ENCODE data around the gene ABCA2.

ABCA2 gene

DNA sequence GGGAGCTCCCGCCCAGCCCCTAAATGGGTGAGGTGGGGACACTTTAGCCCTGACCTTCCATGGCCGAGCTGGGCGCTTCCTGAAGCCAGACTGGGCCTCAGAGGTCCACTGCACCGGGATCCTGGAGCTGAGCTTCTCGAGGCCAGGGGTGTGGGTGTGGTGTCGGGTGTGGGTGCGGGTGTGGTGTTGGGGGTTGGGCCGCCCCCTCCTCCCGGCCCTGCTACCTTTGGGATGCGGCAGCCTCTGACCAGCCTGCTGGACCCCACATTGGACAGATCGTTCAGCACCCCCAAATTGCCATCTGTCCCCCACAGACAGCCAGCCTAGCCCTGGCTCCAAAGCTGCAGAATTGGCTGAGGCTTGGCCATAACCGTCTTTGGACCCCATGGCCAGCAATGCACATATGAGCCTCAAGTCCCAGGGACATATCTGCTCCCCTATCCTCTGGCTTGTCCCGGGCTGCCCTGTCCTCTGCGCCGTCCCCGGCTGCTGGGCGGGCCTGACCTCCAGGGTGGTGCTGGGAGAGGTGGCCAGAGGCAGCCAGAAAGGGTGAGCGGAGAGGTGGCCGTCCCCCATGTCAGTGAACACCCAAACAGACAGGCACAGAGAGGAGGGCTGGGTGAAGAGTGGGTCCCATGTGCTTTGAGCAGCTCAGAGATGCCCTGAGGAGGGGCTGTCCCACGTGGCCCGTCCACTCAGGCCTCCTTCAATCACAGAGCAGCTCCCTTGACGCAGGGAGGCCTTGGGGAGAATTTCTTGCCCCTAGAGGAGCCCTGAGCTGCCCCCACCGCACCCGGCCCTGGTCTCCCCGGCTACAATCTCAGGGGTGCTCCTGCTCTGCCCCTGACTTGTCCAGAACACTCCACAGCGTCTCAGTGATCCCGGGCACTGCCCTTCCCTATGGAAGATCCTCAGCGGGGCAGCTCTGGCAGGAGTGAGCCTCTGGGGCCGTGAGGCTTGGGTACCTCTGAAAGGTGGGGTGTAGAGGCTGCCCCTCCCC, 54.1 kb downstream of the ABCA2 start:
- H3K4me3 ChIP-seq (ENCODE audit: control insufficient read depth, low read depth, low read length), result no peak overlapping the region
- no peak for DNase-seq (ENCODE audit: low read depth)
- no peak for TF ChIP-seq CTCF (IDR thresholded peaks at IDR 0.05; ENCODE audit: control insufficient read depth, insufficient read depth, low read depth, low read length, missing control alignments)

DNA sequence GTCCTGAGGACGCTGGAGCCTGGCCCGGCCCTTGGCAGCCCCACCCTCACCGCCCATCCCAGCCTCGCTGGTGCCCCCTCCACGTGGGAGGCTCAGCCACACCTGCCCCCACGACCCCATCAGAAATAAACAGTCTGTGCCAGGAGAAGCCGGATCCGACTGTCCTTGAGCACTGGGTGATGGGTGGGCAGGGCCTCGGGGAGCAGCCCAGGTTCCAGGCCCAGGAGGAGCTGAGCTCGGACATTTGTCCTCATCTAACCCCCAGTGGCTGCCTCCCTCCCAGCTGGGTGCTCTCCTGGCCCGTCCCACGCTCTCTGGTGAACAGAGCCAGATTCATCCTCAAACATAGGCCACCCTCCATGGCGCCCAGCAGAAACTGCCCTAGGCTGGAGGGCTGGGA, 55.3 kb downstream of the ABCA2 start:
- DNase-seq (ENCODE audit: low read depth), result no peak
- no peak for TF ChIP-seq CTCF (IDR thresholded peaks at IDR 0.05; ENCODE audit: control insufficient read depth, insufficient read depth, low read depth, low read length, missing control alignments)
- no peak overlapping the region for H3K4me3 ChIP-seq (ENCODE audit: control insufficient read depth, low read depth, low read length)

DNA sequence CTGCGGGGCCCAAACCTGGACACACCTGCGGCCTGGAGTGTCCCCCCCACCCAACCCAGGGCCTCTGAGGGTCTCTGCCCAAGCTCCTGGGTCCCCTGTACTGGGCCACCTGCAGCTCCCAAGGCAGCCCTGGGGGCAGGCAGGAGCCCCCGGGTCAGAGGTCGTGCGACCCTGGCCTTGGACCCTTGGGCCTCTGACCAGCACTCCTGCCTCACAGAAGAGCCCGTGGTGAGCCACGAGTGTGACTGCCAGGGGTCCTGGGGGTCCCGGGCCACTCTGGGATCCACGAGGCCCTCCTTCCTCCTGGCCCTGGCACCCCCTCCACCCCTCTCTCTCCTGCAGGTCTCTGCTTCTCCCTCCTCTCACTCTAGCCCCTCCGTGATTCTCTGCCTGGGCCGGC, 55.7 kb downstream of the ABCA2 start:
- H3K4me3 ChIP-seq (ENCODE audit: control insufficient read depth, low read depth, low read length), result no peak overlapping the region
- no peak for DNase-seq (ENCODE audit: low read depth)
- TF ChIP-seq CTCF (IDR thresholded peaks at IDR 0.05; ENCODE audit: control insufficient read depth, insufficient read depth, low read depth, low read length, missing control alignments), result no peak

DNA sequence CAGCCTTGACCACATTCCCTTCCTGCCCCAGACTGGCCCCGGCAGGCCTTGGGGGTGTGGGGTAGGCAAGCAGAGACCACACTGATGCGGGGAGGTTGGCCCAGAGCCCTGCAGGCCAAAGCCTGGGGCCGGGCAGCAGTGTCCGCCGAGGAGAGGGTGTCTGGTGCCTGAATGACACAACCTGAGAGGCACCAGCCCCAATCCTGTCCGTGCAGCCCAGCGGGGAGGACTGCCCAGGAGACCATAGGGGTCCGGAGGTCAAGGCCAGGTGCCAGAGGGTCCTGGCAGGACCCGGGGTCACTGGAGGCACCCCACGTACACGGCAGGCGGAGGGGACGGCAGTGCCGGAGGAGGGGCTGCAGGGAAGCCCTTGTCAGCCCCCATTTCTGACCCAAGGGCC, 56.3 kb downstream of the ABCA2 start:
- TF ChIP-seq CTCF (IDR thresholded peaks at IDR 0.05; ENCODE audit: control insufficient read depth, insufficient read depth, low read depth, low read length, missing control alignments), result no peak
- DNase-seq (ENCODE audit: low read depth), result no peak
- H3K4me3 ChIP-seq (ENCODE audit: control insufficient read depth, low read depth, low read length), result no peak overlapping the region

DNA sequence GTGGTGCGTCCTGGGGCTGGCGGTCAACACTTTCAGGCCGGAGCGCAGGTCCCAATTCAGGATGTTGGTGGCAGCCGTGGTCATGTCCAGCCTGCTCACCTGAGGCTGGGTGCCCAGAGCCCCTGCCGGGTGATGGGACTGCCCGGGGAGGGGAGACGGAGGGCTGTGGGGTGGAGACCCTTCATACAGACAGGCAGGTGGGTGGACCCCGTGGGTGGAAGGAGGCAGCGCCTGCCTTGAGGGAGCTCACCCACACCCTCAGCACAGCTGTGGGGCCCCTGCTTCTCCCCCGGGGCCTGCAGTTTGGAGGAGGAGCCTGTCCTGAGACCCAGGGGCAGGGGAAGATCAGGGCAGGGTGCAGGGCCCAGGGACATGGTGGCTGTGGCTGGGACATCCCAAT, 57.7 kb downstream of the ABCA2 start:
- no peak for DNase-seq (ENCODE audit: low read depth)
- no peak for TF ChIP-seq CTCF (IDR thresholded peaks at IDR 0.05; ENCODE audit: control insufficient read depth, insufficient read depth, low read depth, low read length, missing control alignments)
- no peak overlapping the region for H3K4me3 ChIP-seq (ENCODE audit: control insufficient read depth, low read depth, low read length)

DNA sequence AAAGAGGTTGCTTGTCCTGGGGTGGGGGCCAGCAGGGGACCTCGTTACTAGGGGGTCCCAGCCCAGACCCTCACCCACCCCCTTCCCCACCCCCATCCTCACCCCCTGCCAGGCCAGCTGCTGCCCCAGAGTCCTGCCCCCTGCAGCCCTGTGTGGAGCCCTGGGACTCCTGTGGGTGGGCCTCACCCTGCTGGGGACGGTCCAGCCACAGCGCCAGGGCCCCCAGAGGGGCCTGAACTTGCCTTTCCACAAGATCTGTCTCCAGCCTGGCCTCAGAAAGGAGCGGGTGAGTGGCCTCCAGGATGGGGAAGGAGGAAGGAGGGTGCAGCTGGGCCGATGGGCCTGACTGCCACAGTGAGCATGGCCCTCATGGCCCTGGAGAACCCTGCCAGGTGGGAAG, 58.3 kb downstream of the ABCA2 start:
- DNase-seq (ENCODE audit: low read depth), result no peak
- no peak for TF ChIP-seq CTCF (IDR thresholded peaks at IDR 0.05; ENCODE audit: control insufficient read depth, insufficient read depth, low read depth, low read length, missing control alignments)
- no peak overlapping the region for H3K4me3 ChIP-seq (ENCODE audit: control insufficient read depth, low read depth, low read length)
